HepG2 (cell line): ENCODE data around the gene SLX4. TPM values are rescaled to one million over a fixed set of nuclear protein-coding genes. Genes with fewer than 3 reads are reported as not detected.
"Not testable (repeated sequence)": the region's sequence is repeated elsewhere in the genome, so short reads cannot be mapped to it uniquely, and the experiment has no call there.

Source experiments
- ATAC-seq: fragments of 200-7000 bp; cut with Tn5 transposase; 3 replicates; pipeline ENCODE4 v1.9.1; 2020; ENCODE audit warnings: mild to moderate bottlenecking, moderate library complexity
- BruUV-seq: library from RNA; stranded (reverse); fragments of 400-500 nt; replicated peaks from 2 replicates; lab custom pipeline; 2021; lab: Mats Ljungman, UMichigan
- CTCF ChIA-PET: fragments of 300-600 bp; formaldehyde crosslinking; extraction: SDS; loops from one replicate; lab custom pipeline; 2021; ENCODE audit warnings: low total read pairs, inconsistent platforms, low intra/inter-chr PET ratio; lab: Yijun Ruan, JAX
- POLR2A ChIA-PET: fragments of 350-600 bp; sonication (Branson Sonifier 250); formaldehyde crosslinking; loops from one replicate; lab custom pipeline; 2020; ENCODE audit warnings: antibody characterized with exemption, inconsistent platforms; lab: Yijun Ruan, JAX
- DNase-seq: peaks from one replicate; pipeline ENCODE4 v3.0.0-alpha.2; 2015; ENCODE audit warnings: low spot score
- FAIRE-seq: peaks from 3 replicates; lab custom pipeline; 2011; peaks lifted over from hg19 to GRCh38; lab: Jason Lieb, UNC
- H2AFZ ChIP-seq: one replicate; pipeline ENCODE4 v1.6.1; 2011; ENCODE audit warnings: low read length, inconsistent platforms
- H3K27ac ChIP-seq: fragments of 300-600 bp; 3 replicates; pipeline ENCODE4 v1.8.0; 2011; ENCODE audit warnings: mixed run types, mild to moderate bottlenecking, mixed read lengths, low read length, inconsistent platforms; ENCODE audit not compliant: insufficient read depth; ENCODE audit errors: extremely low read length
- H3K27me3 ChIP-seq, 2 experiments: fragments of 200-600 bp in 1 of 2; 2 replicates in 1 of 2; 3 replicates in 1 of 2; pipeline versions ENCODE4 v1.6.0 to v1.8.0; 2011; ENCODE audit warnings: low read length in 2 of 2, mild to moderate bottlenecking in 2 of 2, moderate library complexity in 2 of 2, inconsistent platforms in 1 of 2; ENCODE audit not compliant: insufficient read depth in 2 of 2, control insufficient read depth in 1 of 2
- H3K36me3 ChIP-seq, 2 experiments: fragments of 200-600 bp in 1 of 2; replicated peaks in 1 of 2; 2 replicates in 1 of 2; 3 replicates in 1 of 2; pipeline versions ENCODE4 v1.5.1 to v1.8.0; 2011; ENCODE audit warnings: low read length in 2 of 2, inconsistent platforms in 1 of 2; ENCODE audit not compliant: insufficient read depth in 2 of 2, control insufficient read depth in 1 of 2
- H3K4me1 ChIP-seq: 2 replicates; pipeline ENCODE4 v1.5.1; 2012; ENCODE audit warnings: low read length, inconsistent platforms; ENCODE audit not compliant: insufficient read depth
- H3K4me2 ChIP-seq: 2 replicates; pipeline ENCODE4 v1.6.0; 2011; ENCODE audit warnings: low read depth, low read length, inconsistent platforms
- H3K4me3 ChIP-seq, 3 experiments: fragments of 200-600 bp in 1 of 3; sonication (generic), shearing (Covaris generic) in 1 of 3; replicated peaks in 1 of 3; 2 replicates each; pipeline ENCODE4 v1.5.1; 2011 to 2016; ENCODE audit warnings: low read length in 3 of 3, inconsistent platforms in 2 of 3, low read depth in 2 of 3, mild to moderate bottlenecking in 2 of 3, control low read depth in 1 of 3, mixed read lengths in 1 of 3; ENCODE audit not compliant: insufficient read depth in 1 of 3
- H3K79me2 ChIP-seq: one replicate; pipeline ENCODE4 v1.6.1; 2011; ENCODE audit warnings: low read length, inconsistent platforms; ENCODE audit not compliant: insufficient read depth
- H3K9ac ChIP-seq: 2 replicates; pipeline ENCODE4 v1.6.0; 2011; ENCODE audit warnings: mild to moderate bottlenecking, low read depth, low read length, inconsistent platforms; ENCODE audit not compliant: insufficient read depth
- H3K9me3 ChIP-seq: 2 replicates; pipeline ENCODE4 v1.5.1; 2012; ENCODE audit warnings: mild to moderate bottlenecking, low read length
- H4K20me1 ChIP-seq: 2 replicates; pipeline ENCODE4 v1.6.0; 2011; ENCODE audit warnings: inconsistent platforms, mild to moderate bottlenecking, low read length, moderate library complexity; ENCODE audit not compliant: insufficient read depth
- ELF1 ChIP-seq: sonication (generic); formaldehyde crosslinking; IDR thresholded peaks from 2 replicates; pipeline ENCODE4 v1.4.0; 2020; ENCODE audit warnings: missing genetic modification reagents
- HMGXB4 ChIP-seq, 2 experiments: sonication (generic) in 1 of 2; formaldehyde crosslinking in 1 of 2; IDR thresholded peaks; 2 replicates each; pipeline versions ENCODE4 v1.4.0 to v1.6.1; 2018 to 2020; ENCODE audit warnings: missing genetic modification reagents in 2 of 2, borderline replicate concordance in 1 of 2, low read depth in 1 of 2, mild to moderate bottlenecking in 1 of 2, missing biosample characterization in 1 of 2
- ISX ChIP-seq: sonication (generic); formaldehyde crosslinking; conservative IDR thresholded peaks from 2 replicates; pipeline ENCODE4 v1.5.0; 2020; ENCODE audit warnings: missing genetic modification reagents
- RAD51 ChIP-seq: fragments of 450-650 bp; IDR thresholded peaks from 2 replicates; pipeline ENCODE4 v1.6.1; 2016; ENCODE audit warnings: borderline replicate concordance
- XBP1 ChIP-seq: sonication (generic); formaldehyde crosslinking; IDR thresholded peaks from 2 replicates; pipeline ENCODE4 v1.5.0; 2020; ENCODE audit warnings: missing genetic modification reagents
- ZNF713 ChIP-seq: sonication (generic); formaldehyde crosslinking; IDR thresholded peaks from 2 replicates; pipeline ENCODE4 v1.4.0; 2020; ENCODE audit warnings: mild to moderate bottlenecking, missing genetic modification reagents
- ZNF83 ChIP-seq: sonication (generic); formaldehyde crosslinking; IDR thresholded peaks from 2 replicates; pipeline ENCODE4 v1.4.0; 2020; ENCODE audit warnings: missing genetic modification reagents, mild to moderate bottlenecking, borderline replicate concordance
- WGBS: methylation state at CpG from one replicate; pipeline ENCODE4 v1.1.6; 2017; ENCODE audit warnings: low lambda C conversion rate; 5-methylcytosine and 5-hydroxymethylcytosine counted together
- in situ Hi-C: cut with HindIII; loops from 2 replicates; pipeline ENCODE4 v1.10.0; 2017; ENCODE audit warnings: low pct_unique_long_range_greater_than_20kb; ENCODE audit not compliant: extremely low pct_ligation_motif_present
- intact Hi-C: fragments of 100-400 bp; cut with micrococcal nuclease; formaldehyde crosslinking; loops from one replicate; pipeline ENCODE4 v1.10.0; 2022; ENCODE audit not compliant: unreplicated experiment
- polyA plus RNA-seq, 8 experiments: library from polyadenylated mRNA; depleted of rRNA in 3 of 8; stranded (reverse) in 7 of 8; unstranded in 1 of 8; fragments of >200 nt; fragmentation: Illumina TruSeq in 4 of 8; extraction: Trizol in 4 of 8; gene quantifications; 2 replicates each; pipeline versions ENCODE4 v1.2.1 to v1.2.3, GENCODE V29; 2011 to 2016; ENCODE audit warnings: low read depth in 4 of 8, missing spikeins in 1 of 8, mixed read lengths in 1 of 8; ENCODE audit not compliant: insufficient read depth in 1 of 8
- total RNA-seq, 5 experiments: library from RNA; depleted of rRNA; stranded (reverse); fragments of >200 nt; fragmentation: Illumina TruSeq; extraction: Trizol; gene quantifications; 2 replicates each; pipeline ENCODE4 v1.2.3, GENCODE V29; 2016; ENCODE audit warnings: low read depth in 1 of 5
- TF ChIP-seq, protein P1 (sequence below): sonication (generic); formaldehyde crosslinking; IDR thresholded peaks from 2 replicates; pipeline ENCODE4 v1.4.0; 2020; ENCODE audit warnings: missing genetic modification reagents

The SLX4 gene
- total and polyA plus RNA-seq, 2 of the 13 experiments (the other 11 are each of a cell fraction or from before 2014, with no cell fraction given): 1.1 to 3.6 TPM

DNA sequence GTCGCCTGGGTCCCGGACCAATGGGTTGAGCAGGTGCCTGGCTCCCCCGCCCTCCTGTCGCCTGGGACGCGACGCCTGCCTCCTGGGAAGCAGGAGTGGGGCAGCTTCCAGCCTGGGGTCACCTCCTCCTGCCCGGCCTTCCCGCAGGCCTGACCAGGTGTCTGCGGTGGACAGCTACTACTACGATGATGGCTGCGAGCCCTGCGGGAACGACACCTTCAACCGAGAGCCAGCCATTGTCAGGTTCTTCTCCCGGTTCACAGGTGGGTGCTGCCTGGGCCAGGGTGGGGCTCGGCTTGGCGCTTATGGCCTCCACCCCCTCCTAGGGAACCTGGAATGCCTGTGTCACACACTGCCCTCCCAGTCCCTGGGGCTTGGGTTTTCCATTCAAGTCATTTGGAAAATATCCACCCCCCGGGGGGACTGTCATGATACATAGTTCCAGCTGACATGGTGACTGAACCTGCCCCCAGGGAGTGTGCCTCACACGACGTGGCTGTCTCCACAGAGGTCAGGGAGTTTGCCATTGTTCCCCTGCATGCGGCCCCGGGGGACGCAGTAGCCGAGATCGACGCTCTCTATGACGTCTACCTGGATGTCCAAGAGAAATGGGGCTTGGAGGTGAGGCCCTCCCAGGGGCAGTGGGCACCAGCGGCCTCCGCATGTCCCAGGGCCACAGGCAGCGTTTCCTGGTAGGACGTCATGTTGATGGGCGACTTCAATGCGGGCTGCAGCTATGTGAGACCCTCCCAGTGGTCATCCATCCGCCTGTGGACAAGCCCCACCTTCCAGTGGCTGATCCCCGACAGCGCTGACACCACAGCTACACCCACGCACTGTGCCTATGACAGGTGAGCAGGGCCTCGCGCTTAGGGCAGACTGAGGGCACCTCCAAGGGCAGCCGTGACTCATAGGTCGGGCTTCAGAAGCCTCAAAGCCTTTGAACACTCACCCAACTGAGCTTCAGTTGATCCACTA lies 45.4 kb upstream of the SLX4 start (continued):
- no peak for TF ChIP-seq HMGXB4 (CRISPR knock-in tag; IDR thresholded peaks at IDR 0.05; ENCODE audit: borderline replicate concordance in 1 of 2, low read depth in 1 of 2)
- TF ChIP-seq, protein P1, sequence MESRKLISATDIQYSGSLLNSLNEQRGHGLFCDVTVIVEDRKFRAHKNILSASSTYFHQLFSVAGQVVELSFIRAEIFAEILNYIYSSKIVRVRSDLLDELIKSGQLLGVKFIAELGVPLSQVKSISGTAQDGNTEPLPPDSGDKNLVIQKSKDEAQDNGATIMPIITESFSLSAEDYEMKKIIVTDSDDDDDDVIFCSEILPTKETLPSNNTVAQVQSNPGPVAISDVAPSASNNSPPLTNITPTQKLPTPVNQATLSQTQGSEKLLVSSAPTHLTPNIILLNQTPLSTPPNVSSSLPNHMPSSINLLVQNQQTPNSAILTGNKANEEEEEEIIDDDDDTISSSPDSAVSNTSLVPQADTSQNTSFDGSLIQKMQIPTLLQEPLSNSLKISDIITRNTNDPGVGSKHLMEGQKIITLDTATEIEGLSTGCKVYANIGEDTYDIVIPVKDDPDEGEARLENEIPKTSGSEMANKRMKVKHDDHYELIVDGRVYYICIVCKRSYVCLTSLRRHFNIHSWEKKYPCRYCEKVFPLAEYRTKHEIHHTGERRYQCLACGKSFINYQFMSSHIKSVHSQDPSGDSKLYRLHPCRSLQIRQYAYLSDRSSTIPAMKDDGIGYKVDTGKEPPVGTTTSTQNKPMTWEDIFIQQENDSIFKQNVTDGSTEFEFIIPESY (CRISPR knock-in tag): peak; percentile 37; the same call in 1 of the 2 replicates
- TF ChIP-seq ZNF83 (CRISPR knock-in tag): no peak
- no peak for TF ChIP-seq ELF1 (CRISPR knock-in tag)
- no peak for TF ChIP-seq RAD51
- no peak for TF ChIP-seq XBP1 (CRISPR knock-in tag)
- no peak for TF ChIP-seq ISX (CRISPR knock-in tag)
- no peak for TF ChIP-seq ZNF713 (CRISPR knock-in tag)

GRCh38 chr16:3656160-3656490 lies 44.7 kb upstream of the SLX4 start:
- POLR2A ChIA-PET: interaction anchor here (0.6 kb wide), 1 partner anchor 33 kb away, joined by 3 read pairs; no protein-coding TSS in a partner anchor
- 100% methylated on average over 7 of the region's 10 CpGs for WGBS
- H3K9ac ChIP-seq, DNase-seq, H3K4me3 ChIP-seq, H2AFZ ChIP-seq, H3K27me3 ChIP-seq, H3K27ac ChIP-seq, FAIRE-seq, H3K79me2 ChIP-seq, H3K4me2 ChIP-seq, H4K20me1 ChIP-seq, in situ Hi-C loops, CTCF ChIA-PET, H3K9me3 ChIP-seq, ATAC-seq, BruUV-seq: not testable (repeated sequence)
- intact Hi-C loops: loop anchor here (2.0 kb wide), 1 partner anchor 39 kb away; no protein-coding TSS in a partner anchor
- peaks cover 15 to 47% of the 10 kb centered on the region in 2 experiments for H3K36me3 ChIP-seq
- peaks cover 43% of the 10 kb centered on the region for H3K4me1 ChIP-seq
